RWPE1 (cell line): ENCODE data around the gene FMO2.

Experiments
- CTCF ChIA-PET: fragments of 350-600 bp; sonication (Branson Sonifier 250); formaldehyde crosslinking; extraction: SDS; loops from one replicate; lab custom pipeline; 2021; lab: Yijun Ruan, JAX
- POLR2A ChIA-PET: fragments of 400-600 bp; formaldehyde crosslinking; extraction: SDS; loops from one replicate; lab custom pipeline; 2020; ENCODE audit warnings: antibody characterized with exemption; ENCODE audit not compliant: low non-redundant PET; lab: Yijun Ruan, JAX
- DNase-seq: peaks from one replicate; pipeline ENCODE4 v3.0.0; 2012; ENCODE audit warnings: low spot score
- H3K27ac ChIP-seq: fragments of 450-650 bp; 2 replicates; pipeline ENCODE4 v1.5.1; 2017
- CTCF ChIP-seq: fragments of 450-650 bp; conservative IDR thresholded peaks from 2 replicates; pipeline ENCODE4 v1.5.1; 2017; ENCODE audit warnings: low read depth, mild to moderate bottlenecking

Gene FMO2

GRCh38 chr1:171198081-171198480, 13.0 kb downstream of the FMO2 start:
- no peak for DNase-seq
- no peak for TF ChIP-seq CTCF
- POLR2A ChIA-PET, result no interaction called here
- H3K27ac ChIP-seq, result no peak overlapping the region
- CTCF ChIA-PET, result no interaction called here

- POLR2A ChIA-PET, result no interaction called here
- CTCF ChIA-PET, result no interaction called here
These were observed 19.2 kb downstream of the FMO2 start for GRCh38 chr1:171204296-171204695.

GRCh38 chr1:171206204-171206977, 21.3 kb downstream of the FMO2 start:
- DNase-seq, result no peak
- no peak overlapping the region for H3K27ac ChIP-seq
- CTCF ChIA-PET, result no interaction called here
- POLR2A ChIA-PET, result no interaction called here
- TF ChIP-seq CTCF, result no peak

More at GRCh38 chr1:171204296-171204695, 19.2 kb downstream of the FMO2 start:
- no peak for DNase-seq
- no peak overlapping the region for H3K27ac ChIP-seq
- no peak for TF ChIP-seq CTCF

GRCh38 chr1:171206978-171207355, 21.9 kb downstream of the FMO2 start:
- CTCF ChIA-PET, result no interaction called here
- POLR2A ChIA-PET, result no interaction called here

GRCh38 chr1:171207377-171207776, 22.3 kb downstream of the FMO2 start:
- ChIA-PET CTCF (no interaction called here), POLR2A (no interaction called here)
- no peak overlapping the region for H3K27ac ChIP-seq
- DNase-seq, result no peak
- TF ChIP-seq CTCF, result no peak

More at GRCh38 chr1:171206978-171207355, 21.9 kb downstream of the FMO2 start:
- H3K27ac ChIP-seq, result no peak overlapping the region
- no peak for DNase-seq
- no peak for TF ChIP-seq CTCF

GRCh38 chr1:171210355-171210754, 25.3 kb downstream of the FMO2 start:
- ChIA-PET POLR2A (no interaction called here), CTCF (interaction anchor here (1.5 kb wide), 1 partner anchor 21 kb away, joined by 3 read pairs; no protein-coding TSS in a partner anchor)
- no peak for TF ChIP-seq CTCF
- no peak overlapping the region for H3K27ac ChIP-seq
- DNase-seq, result no peak
